ENCODE measurements around the gene SPTBN5. TPM values are rescaled to one million over a fixed set of nuclear protein-coding genes. Genes with fewer than 3 reads are reported as not detected.

Gene SPTBN5
- total RNA-seq, 1 donor: 0.31 TPM

GRCh38 chr15:41860049-41860828 is 33.6 kb downstream of the SPTBN5 start:
- H3K27me3 ChIP-seq (ENCODE audit: insufficient read depth, low read length): no peaks in the 10 kb centered on the region
- H3K4me1 ChIP-seq (ENCODE audit: insufficient read depth, low read length): no peaks in the 10 kb centered on the region
- no peak overlapping the region for H3K4me3 ChIP-seq (ENCODE audit: low read length)
- no peaks in the 10 kb centered on the region for H3K9me3 ChIP-seq (ENCODE audit: low read depth, low read length)

- no peaks in the 10 kb centered on the region for H3K9me3 ChIP-seq (ENCODE audit: low read depth, low read length)
- H3K4me3 ChIP-seq (ENCODE audit: low read length): no peak overlapping the region
- H3K4me1 ChIP-seq (ENCODE audit: insufficient read depth, low read length): no peaks in the 10 kb centered on the region
- H3K27me3 ChIP-seq (ENCODE audit: insufficient read depth, low read length): no peaks in the 10 kb centered on the region
Measured at GRCh38 chr15:41858756-41859155, 35.1 kb downstream of the SPTBN5 start.

GRCh38 chr15:41857316-41857715 is 36.5 kb downstream of the SPTBN5 start:
- Histone ChIP-seq H3K4me3 (ENCODE audit: low read length) (no peak overlapping the region), H3K9me3 (ENCODE audit: low read depth, low read length) (no peaks in the 10 kb centered on the region), H3K27me3 (ENCODE audit: insufficient read depth, low read length) (no peaks in the 10 kb centered on the region), H3K4me1 (ENCODE audit: insufficient read depth, low read length) (no peaks in the 10 kb centered on the region)

GRCh38 chr15:41856716-41857115 is 37.1 kb downstream of the SPTBN5 start:
- no peak overlapping the region for H3K4me3 ChIP-seq (ENCODE audit: low read length)
- no peaks in the 10 kb centered on the region for H3K9me3 ChIP-seq (ENCODE audit: low read depth, low read length)
- H3K4me1 ChIP-seq (ENCODE audit: insufficient read depth, low read length): no peaks in the 10 kb centered on the region
- H3K27me3 ChIP-seq (ENCODE audit: insufficient read depth, low read length): no peaks in the 10 kb centered on the region

GRCh38 chr15:41856262-41856661 is 37.6 kb downstream of the SPTBN5 start:
- H3K4me1 ChIP-seq (ENCODE audit: insufficient read depth, low read length): no peaks in the 10 kb centered on the region
- no peak overlapping the region for H3K4me3 ChIP-seq (ENCODE audit: low read length)
- no peaks in the 10 kb centered on the region for H3K27me3 ChIP-seq (ENCODE audit: insufficient read depth, low read length)
- H3K9me3 ChIP-seq (ENCODE audit: low read depth, low read length): no peaks in the 10 kb centered on the region

- H3K4me3 ChIP-seq (ENCODE audit: low read length): no peak overlapping the region
- H3K4me1 ChIP-seq (ENCODE audit: insufficient read depth, low read length): no peaks in the 10 kb centered on the region
- H3K9me3 ChIP-seq (ENCODE audit: low read depth, low read length): no peaks in the 10 kb centered on the region
- no peaks in the 10 kb centered on the region for H3K27me3 ChIP-seq (ENCODE audit: insufficient read depth, low read length)
Measured at GRCh38 chr15:41855261-41855961, 38.4 kb downstream of the SPTBN5 start.

- H3K27me3 ChIP-seq (ENCODE audit: insufficient read depth, low read length): no peaks in the 10 kb centered on the region
- no peak overlapping the region for H3K4me3 ChIP-seq (ENCODE audit: low read length)
- no peaks in the 10 kb centered on the region for H3K4me1 ChIP-seq (ENCODE audit: insufficient read depth, low read length)
- H3K9me3 ChIP-seq (ENCODE audit: low read depth, low read length): no peaks in the 10 kb centered on the region
Measured at GRCh38 chr15:41854443-41854842, 39.4 kb downstream of the SPTBN5 start.

- Histone ChIP-seq H3K4me3 (ENCODE audit: low read length) (no peak overlapping the region), H3K9me3 (ENCODE audit: low read depth, low read length) (no peaks in the 10 kb centered on the region), H3K4me1 (ENCODE audit: insufficient read depth, low read length) (no peaks in the 10 kb centered on the region), H3K27me3 (ENCODE audit: insufficient read depth, low read length) (no peaks in the 10 kb centered on the region)
Measured at GRCh38 chr15:41853831-41854230, 40.0 kb downstream of the SPTBN5 start.

GRCh38 chr15:41852736-41853590 is 40.9 kb downstream of the SPTBN5 start:
- H3K4me3 ChIP-seq (ENCODE audit: low read length): no peak overlapping the region
- no peaks in the 10 kb centered on the region for H3K9me3 ChIP-seq (ENCODE audit: low read depth, low read length)
- no peaks in the 10 kb centered on the region for H3K27me3 ChIP-seq (ENCODE audit: insufficient read depth, low read length)
- no peaks in the 10 kb centered on the region for H3K4me1 ChIP-seq (ENCODE audit: insufficient read depth, low read length)

GRCh38 chr15:41851755-41852370 is 42.0 kb downstream of the SPTBN5 start:
- no peaks in the 10 kb centered on the region for H3K4me1 ChIP-seq (ENCODE audit: insufficient read depth, low read length)
- H3K9me3 ChIP-seq (ENCODE audit: low read depth, low read length): no peaks in the 10 kb centered on the region
- H3K4me3 ChIP-seq (ENCODE audit: low read length): no peak overlapping the region
- H3K27me3 ChIP-seq (ENCODE audit: insufficient read depth, low read length): no peaks in the 10 kb centered on the region

GRCh38 chr15:41851167-41851523 is 42.7 kb downstream of the SPTBN5 start:
- Histone ChIP-seq H3K9me3 (ENCODE audit: low read depth, low read length) (no peaks in the 10 kb centered on the region), H3K27me3 (ENCODE audit: insufficient read depth, low read length) (no peaks in the 10 kb centered on the region), H3K4me3 (ENCODE audit: low read length) (no peak overlapping the region), H3K4me1 (ENCODE audit: insufficient read depth, low read length) (no peaks in the 10 kb centered on the region)

- Histone ChIP-seq H3K4me1 (ENCODE audit: insufficient read depth, low read length) (no peaks in the 10 kb centered on the region), H3K9me3 (ENCODE audit: low read depth, low read length) (no peaks in the 10 kb centered on the region), H3K27me3 (ENCODE audit: insufficient read depth, low read length) (no peaks in the 10 kb centered on the region), H3K4me3 (ENCODE audit: low read length) (no peak overlapping the region)
Measured at GRCh38 chr15:41850482-41851166, 43.2 kb downstream of the SPTBN5 start.

- no peaks in the 10 kb centered on the region for H3K9me3 ChIP-seq (ENCODE audit: low read depth, low read length)
- H3K4me3 ChIP-seq (ENCODE audit: low read length): no peak overlapping the region
- H3K4me1 ChIP-seq (ENCODE audit: insufficient read depth, low read length): no peaks in the 10 kb centered on the region
- no peaks in the 10 kb centered on the region for H3K27me3 ChIP-seq (ENCODE audit: insufficient read depth, low read length)
Measured at GRCh38 chr15:41849861-41850260, 44.0 kb downstream of the SPTBN5 start.

GRCh38 chr15:41849204-41849603 is 44.6 kb downstream of the SPTBN5 start:
- Histone ChIP-seq H3K4me3 (ENCODE audit: low read length) (no peak overlapping the region), H3K4me1 (ENCODE audit: insufficient read depth, low read length) (no peaks in the 10 kb centered on the region), H3K9me3 (ENCODE audit: low read depth, low read length) (no peaks in the 10 kb centered on the region), H3K27me3 (ENCODE audit: insufficient read depth, low read length) (no peaks in the 10 kb centered on the region)

All from mononuclear cell (primary cell).